Adipose tissue (tissue), 3 donors: ENCODE data around the gene C22orf42. TPM values are rescaled to one million over a fixed set of nuclear protein-coding genes. Genes with fewer than 3 reads are reported as not detected.
"Not testable (repeated sequence)": the region's sequence is repeated elsewhere in the genome, so short reads cannot be mapped to it uniquely, and the experiment has no call there.

Experiments used
- H3K27ac ChIP-seq: one replicate; pipeline ENCODE4 v1.5.1; 2013; ENCODE audit warnings: low read depth, low read length
- WGBS, 3 donors: extraction: QIAGEN DNeasy Blood & Tissue Kit; methylation state at CpG; one replicate each; pipeline ENCODE4 v1.1.7; 2013; 5-methylcytosine and 5-hydroxymethylcytosine counted together
- polyA plus RNA-seq, 3 donors: library from polyadenylated mRNA; stranded (reverse); fragments of 200-250 nt; gene quantifications; one replicate each; pipeline ENCODE4 v1.2.3, GENCODE V29; 2013
- donor health status: healthy with polysubstance abuse.
- donor health status: Bipolar disorder and iron deficiency.
- donor health status: healthy.

The C22orf42 gene
- polyA plus RNA-seq, 3 donors = 0.36 TPM; not detected in 2

DNA sequence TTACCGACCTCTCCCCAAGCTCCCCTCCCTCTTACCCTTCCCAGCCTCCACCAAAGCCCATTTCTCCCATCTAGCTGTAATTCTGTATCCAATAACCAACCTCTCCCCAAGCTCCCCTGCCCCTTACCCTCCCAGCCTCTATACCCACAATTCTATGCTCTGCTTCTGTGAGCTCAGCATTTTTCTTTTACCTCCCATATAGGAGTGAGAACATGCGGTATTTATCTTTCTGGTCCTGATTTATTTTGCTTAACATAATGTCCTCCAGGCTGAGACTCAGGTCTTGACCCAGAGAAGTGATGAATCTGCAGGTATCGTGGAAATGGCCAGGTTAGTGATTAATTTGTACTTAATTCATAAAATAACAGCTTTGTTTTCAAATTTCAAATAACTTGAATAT lies 36.8 kb upstream of the C22orf42 start:
- WGBS, 3 donors = 65 to 68% (median 67%) methylated on average over 3 of the region's 3 CpGs
- not testable (repeated sequence) for H3K27ac ChIP-seq

GRCh38 chr22:32193346-32193745 lies 34.2 kb upstream of the C22orf42 start:
- not testable (repeated sequence) for H3K27ac ChIP-seq
- WGBS, 3 donors = 86 to 87% (median 86%) methylated on average over 9 of the region's 9 CpGs

GRCh38 chr22:32191021-32191420 lies 31.9 kb upstream of the C22orf42 start:
- WGBS, 3 donors = 80 to 86% (median 85%) methylated on average over 14 to 15 of the region's 15 CpGs
- H3K27ac ChIP-seq = not testable (repeated sequence)

DNA sequence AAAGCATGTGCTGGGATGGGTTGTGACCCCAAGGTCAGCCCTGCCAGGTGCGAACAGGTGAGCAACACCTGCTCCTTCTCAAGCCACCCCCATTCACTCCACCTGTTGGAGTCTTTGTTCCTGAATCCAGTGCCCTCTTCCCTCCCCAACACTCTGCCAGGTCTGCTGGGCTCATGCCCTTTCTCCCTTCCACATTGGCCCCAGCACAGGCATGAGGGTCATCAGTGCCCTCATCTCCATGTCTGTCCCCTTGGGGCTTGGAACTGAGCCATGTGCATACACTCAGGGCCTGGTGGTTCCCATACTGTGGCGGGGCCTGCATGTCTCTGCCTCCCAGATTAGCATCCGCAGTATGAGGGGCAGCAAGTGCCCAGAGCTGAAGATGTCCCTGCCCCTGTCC lies 26.7 kb upstream of the C22orf42 start:
- no peak overlapping the region for H3K27ac ChIP-seq
- WGBS, 3 donors = 78 to 93% (median 91%) methylated on average over 3 of the region's 3 CpGs

DNA sequence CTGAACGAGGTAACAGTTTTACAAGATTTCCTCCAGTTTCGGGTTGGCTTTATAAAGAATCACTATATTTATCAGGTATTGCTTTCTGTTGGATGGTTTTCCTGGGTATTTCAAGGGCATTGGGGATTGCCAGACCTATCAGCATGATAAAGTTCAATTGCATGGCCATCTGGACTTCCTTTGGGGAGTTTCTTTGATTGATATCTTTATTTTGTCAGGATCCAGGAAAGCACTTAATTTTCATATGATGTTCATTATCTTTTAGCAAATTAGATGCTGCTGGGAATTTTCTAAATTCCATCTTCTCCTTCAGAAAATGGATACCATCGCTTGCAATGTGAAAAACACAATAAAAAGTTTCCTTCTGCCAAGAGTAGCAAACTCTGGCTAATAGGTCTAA lies 24.5 kb upstream of the C22orf42 start:
- WGBS, 3 donors = 76 to 80% (median 76%) methylated on average over 3 of the region's 3 CpGs

GRCh38 chr22:32181043-32181442 lies 21.9 kb upstream of the C22orf42 start:
- WGBS, 3 donors = 66 to 80% (median 76%) methylated on average over 6 of the region's 6 CpGs
- no peak overlapping the region for H3K27ac ChIP-seq

More for the DNA sequence above, 24.5 kb upstream of the C22orf42 start:
- no peak overlapping the region for H3K27ac ChIP-seq

DNA sequence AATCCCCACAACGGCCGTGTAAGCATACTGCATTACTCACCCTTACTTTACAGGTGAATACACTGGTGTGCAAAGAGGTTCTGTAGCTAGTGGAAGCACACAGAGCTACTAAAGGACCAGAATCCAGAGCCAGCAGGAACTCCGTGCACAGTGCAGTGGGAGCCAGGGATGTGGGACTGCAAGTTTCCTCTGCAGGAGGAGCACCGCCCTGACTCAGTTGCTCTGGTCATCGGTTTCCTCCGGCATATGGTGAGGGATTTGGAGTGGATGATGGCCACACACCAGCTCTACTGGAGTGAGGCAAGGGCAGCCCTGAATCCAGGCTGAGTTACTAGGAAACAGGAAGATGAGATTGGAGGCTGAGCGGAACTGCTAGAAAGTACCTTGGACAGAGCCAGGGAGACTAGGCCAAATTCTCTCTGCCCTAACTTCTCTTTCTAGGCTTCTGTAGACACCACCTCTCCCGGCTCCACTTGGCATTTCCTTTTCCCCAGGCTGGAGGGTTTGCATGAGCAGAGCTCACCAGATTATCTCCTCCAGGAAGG lies 18.2 kb upstream of the C22orf42 start:
- 85 to 92% (median 87%) methylated on average over 8 of the region's 8 CpGs for WGBS, 3 donors

DNA sequence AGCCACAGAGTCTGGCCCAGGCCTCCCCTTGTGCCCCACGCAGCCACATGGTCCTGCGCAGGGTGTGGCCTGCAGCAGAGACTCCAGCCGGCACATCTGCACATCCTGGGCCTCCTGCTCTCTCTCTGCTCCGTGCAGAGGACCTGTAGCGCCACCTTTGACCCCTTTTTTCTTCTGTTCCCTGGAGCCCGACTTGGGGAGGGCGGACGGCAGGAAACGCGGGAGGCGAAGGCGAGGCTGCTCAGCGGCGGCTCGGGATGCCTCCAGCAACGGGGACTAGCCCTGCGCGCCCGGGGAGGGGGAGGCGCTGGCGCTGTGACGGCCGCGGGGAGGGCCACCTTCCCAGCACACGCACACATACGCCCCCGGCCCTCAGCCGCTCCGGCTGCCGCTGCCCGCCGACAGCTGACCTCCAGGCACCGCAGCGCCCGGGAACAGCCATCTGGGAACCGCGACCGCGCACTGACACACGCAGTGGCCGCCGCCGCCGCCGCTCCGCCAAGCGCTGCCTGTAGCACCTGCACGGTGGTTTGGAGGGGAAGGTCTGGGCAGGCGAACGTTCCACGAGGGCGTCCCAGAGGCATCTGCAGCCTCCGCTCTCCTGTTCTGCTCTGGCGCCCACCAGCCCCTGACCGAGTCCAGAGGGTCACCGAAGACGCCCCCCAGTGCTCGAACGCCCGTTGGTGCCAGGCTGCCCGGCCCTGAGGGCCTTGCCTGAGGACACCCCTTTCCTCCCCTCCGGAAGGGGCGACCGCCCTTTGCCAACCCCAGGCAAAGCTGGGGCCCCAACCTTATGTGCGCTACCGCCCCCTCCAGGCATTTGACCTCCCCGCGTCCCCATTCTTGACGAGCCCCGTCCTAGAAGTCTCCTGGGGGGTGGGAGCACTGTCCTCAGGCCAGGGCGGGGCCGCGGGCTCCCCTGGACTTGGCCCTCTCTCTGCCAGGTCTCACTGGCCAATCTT lies 16.9 kb upstream of the C22orf42 start:
- 4 to 6% (median 4%) methylated on average over 57 to 72 of the region's 73 CpGs for WGBS, 3 donors
- H3K27ac ChIP-seq = no peak overlapping the region

More for the DNA sequence above, 18.2 kb upstream of the C22orf42 start:
- H3K27ac ChIP-seq = no peak overlapping the region

- 73 to 83% (median 81%) methylated on average over 11 of the region's 11 CpGs for WGBS, 3 donors
- no peak overlapping the region for H3K27ac ChIP-seq
Observed at GRCh38 chr22:32175115-32175514, 16.0 kb upstream of the C22orf42 start.

DNA sequence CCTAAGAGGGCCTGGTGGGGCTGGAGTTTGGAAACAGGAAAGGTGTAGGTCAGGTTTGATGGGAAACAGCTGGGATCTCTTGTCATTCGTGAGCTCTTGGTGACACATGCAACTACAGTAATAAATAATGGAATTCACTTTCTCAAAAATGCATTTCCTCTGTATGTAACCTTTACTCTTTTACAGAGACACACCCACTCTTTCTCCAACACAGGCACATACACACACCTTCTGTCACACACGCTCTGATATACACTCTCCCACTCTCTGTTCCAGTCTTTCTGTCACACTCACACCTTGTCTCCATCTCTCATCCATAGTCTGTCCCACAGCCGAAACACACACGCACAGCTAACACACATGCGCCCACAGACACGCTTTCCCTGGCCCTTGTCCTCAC lies 6.6 kb upstream of the C22orf42 start:
- H3K27ac ChIP-seq = no peak overlapping the region
- 58 to 73% (median 71%) methylated on average over 6 of the region's 6 CpGs for WGBS, 3 donors

- 34 to 37% (median 35%) methylated on average over 6 of the region's 6 CpGs for WGBS, 3 donors
- no peak overlapping the region for H3K27ac ChIP-seq
Observed at GRCh38 chr22:32164075-32164860, 5.2 kb upstream of the C22orf42 start.

- H3K27ac ChIP-seq = not testable (repeated sequence)
- 71 to 74% (median 73%) methylated on average over 5 of the region's 5 CpGs for WGBS, 3 donors
Observed at GRCh38 chr22:32160411-32160810, 1.3 kb upstream of the C22orf42 start.

- H3K27ac ChIP-seq = not testable (repeated sequence)
- 61 to 84% (median 77%) methylated on average over 5 of the region's 5 CpGs for WGBS, 3 donors
Observed at GRCh38 chr22:32157632-32158031, 1.5 kb downstream of the C22orf42 start.

DNA sequence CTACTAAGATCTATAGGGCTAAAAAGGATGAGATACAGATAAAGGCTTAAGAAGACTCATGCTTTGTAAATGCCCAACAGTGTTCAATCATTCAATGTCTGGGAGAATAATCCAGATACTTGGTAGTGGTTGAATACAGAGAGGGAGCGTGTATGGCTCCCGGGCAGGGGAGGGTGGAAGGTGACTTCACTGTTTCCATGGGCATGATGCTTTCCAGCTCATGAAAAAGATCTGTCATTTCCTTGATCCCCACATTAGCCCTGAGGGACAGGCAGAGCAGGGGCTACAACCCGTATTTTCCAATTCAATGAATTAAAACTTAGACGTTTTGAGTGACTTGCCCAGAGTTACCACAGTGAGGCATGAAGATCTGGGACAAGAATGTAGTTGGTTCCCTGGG lies 4.4 kb downstream of the C22orf42 start:
- 67 to 87% (median 77%) methylated on average over 4 of the region's 4 CpGs for WGBS, 3 donors
- H3K27ac ChIP-seq = not testable (repeated sequence)

GRCh38 chr22:32151641-32152040 lies 7.5 kb downstream of the C22orf42 start:
- WGBS, 3 donors = 49 to 75% (median 60%) methylated on average over 6 of the region's 6 CpGs
- H3K27ac ChIP-seq = not testable (repeated sequence)

DNA sequence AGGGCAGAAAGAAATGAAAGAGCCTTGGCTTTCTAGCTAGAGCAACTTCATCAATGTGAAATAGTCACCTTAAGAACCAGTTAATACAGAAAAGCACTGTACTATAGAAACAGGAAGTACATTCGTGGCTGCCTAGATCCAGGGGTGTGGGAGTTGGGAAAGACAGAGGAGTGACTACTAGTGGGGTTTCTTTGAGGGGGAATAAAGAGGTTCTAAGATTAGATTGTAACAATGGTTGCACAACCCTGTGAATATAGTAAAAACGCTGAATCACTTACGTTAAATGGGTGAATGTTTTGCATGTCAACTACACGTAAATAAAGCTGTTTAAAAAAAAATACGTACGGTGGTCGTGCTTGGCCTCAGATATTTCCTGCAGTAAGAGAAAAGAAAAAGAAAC lies 8.5 kb downstream of the C22orf42 start:
- 48 to 63% (median 55%) methylated on average over 7 of the region's 7 CpGs for WGBS, 3 donors
- not testable (repeated sequence) for H3K27ac ChIP-seq

DNA sequence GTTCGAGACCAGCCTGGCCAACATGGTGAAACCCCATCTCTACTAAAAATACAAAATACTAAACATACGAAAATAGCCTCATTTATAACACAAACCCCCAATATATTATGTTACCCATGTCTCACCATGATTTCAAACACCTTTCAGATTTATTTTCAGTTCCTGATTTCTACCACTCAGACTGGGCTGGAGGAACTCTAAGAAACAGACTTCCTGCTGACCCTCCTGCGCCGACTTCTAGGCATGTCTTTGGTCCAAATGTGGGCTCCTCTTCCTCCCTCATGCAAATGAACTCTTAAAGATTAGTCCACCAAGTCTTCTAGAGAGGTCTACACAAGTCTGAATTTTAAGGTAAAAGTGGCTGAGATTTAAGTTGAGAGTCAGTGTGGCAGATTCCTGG lies 10.7 kb downstream of the C22orf42 start:
- 82 to 95% (median 82%) methylated on average over 4 of the region's 4 CpGs for WGBS, 3 donors

DNA sequence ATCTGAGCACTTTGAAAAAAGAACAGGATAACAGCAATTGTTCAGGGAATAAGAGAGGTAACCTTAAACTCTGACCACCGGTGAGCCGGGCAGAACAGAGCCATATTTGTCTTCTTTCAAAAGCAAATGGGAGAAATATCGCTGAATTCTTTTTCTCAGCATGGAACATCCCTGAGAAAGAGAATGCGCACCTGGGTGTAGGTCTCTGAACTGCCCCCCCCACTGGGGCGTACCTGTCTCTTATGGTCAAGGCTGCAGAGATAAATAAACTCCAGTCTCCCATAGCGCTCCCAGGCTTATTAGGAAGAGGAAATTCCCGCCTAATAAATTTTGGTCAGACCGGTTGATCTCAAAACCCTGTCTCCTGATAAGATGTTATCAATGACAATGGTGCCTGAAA lies 12.0 kb downstream of the C22orf42 start:
- H3K27ac ChIP-seq = not testable (repeated sequence)
- 80 to 96% (median 85%) methylated on average over 6 to 8 of the region's 8 CpGs for WGBS, 3 donors

More for the DNA sequence above, 10.7 kb downstream of the C22orf42 start:
- not testable (repeated sequence) for H3K27ac ChIP-seq
